ENCODE results near the gene PIK3CA.

The PIK3CA gene

GRCh38 chr3:179174898-179175297 is 26.7 kb downstream of the PIK3CA start:
- no peaks in the 10 kb centered on the region for H3K27me3 ChIP-seq (ENCODE audit: insufficient read depth, insufficient read length)
- TF ChIP-seq YY1 (IDR thresholded peaks at IDR 0.05; ENCODE audit: insufficient read depth, insufficient read length) (no peak), SUZ12 (IDR thresholded peaks at IDR 0.05; ENCODE audit: extremely low read depth, insufficient read depth, insufficient read length) (no peak), ZNF274 (IDR thresholded peaks at IDR 0.05; ENCODE audit: low read depth, low read length) (no peak)
- no peaks in the 10 kb centered on the region for H3K36me3 ChIP-seq (ENCODE audit: insufficient read depth, insufficient read length, low read length)
- H3K4me3 ChIP-seq (ENCODE audit: insufficient read length, low read depth), result no peak overlapping the region
- peaks cover 17% of the 10 kb centered on the region for H3K9me3 ChIP-seq (ENCODE audit: insufficient read depth, low read length)
- H3K4me1 ChIP-seq (ENCODE audit: insufficient read depth, insufficient read length), result no peaks in the 10 kb centered on the region
- no peak overlapping the region for H3K9ac ChIP-seq (ENCODE audit: insufficient read length, low read depth)
- DNase-seq (ENCODE audit: low read depth, low spot score), result no peak

GRCh38 chr3:179175358-179175757 is 27.2 kb downstream of the PIK3CA start:
- Histone ChIP-seq H3K4me1 (ENCODE audit: insufficient read depth, insufficient read length) (no peaks in the 10 kb centered on the region), H3K27me3 (ENCODE audit: insufficient read depth, insufficient read length) (no peaks in the 10 kb centered on the region), H3K36me3 (ENCODE audit: insufficient read depth, insufficient read length, low read length) (no peaks in the 10 kb centered on the region), H3K4me3 (ENCODE audit: insufficient read length, low read depth) (no peak overlapping the region), H3K9me3 (ENCODE audit: insufficient read depth, low read length) (peaks cover 17% of the 10 kb centered on the region), H3K9ac (ENCODE audit: insufficient read length, low read depth) (no peak overlapping the region)
- DNase-seq (ENCODE audit: low read depth, low spot score), result no peak
- TF ChIP-seq SUZ12 (IDR thresholded peaks at IDR 0.05; ENCODE audit: extremely low read depth, insufficient read depth, insufficient read length) (no peak), YY1 (IDR thresholded peaks at IDR 0.05; ENCODE audit: insufficient read depth, insufficient read length) (no peak), ZNF274 (IDR thresholded peaks at IDR 0.05; ENCODE audit: low read depth, low read length) (no peak)

GRCh38 chr3:179177611-179178010 is 29.5 kb downstream of the PIK3CA start:
- TF ChIP-seq YY1 (IDR thresholded peaks at IDR 0.05; ENCODE audit: insufficient read depth, insufficient read length), result no peak
- no peak for TF ChIP-seq ZNF274 (IDR thresholded peaks at IDR 0.05; ENCODE audit: low read depth, low read length)
- TF ChIP-seq SUZ12 (IDR thresholded peaks at IDR 0.05; ENCODE audit: extremely low read depth, insufficient read depth, insufficient read length), result no peak
- Histone ChIP-seq H3K4me3 (ENCODE audit: insufficient read length, low read depth) (no peak overlapping the region), H3K9ac (ENCODE audit: insufficient read length, low read depth) (no peak overlapping the region), H3K27me3 (ENCODE audit: insufficient read depth, insufficient read length) (no peaks in the 10 kb centered on the region), H3K36me3 (ENCODE audit: insufficient read depth, insufficient read length, low read length) (no peaks in the 10 kb centered on the region), H3K9me3 (ENCODE audit: insufficient read depth, low read length) (peaks cover under 1% of the 10 kb centered on the region; the same call in 1 of the 2 replicates), H3K4me1 (ENCODE audit: insufficient read depth, insufficient read length) (no peaks in the 10 kb centered on the region)
- DNase-seq (ENCODE audit: low read depth, low spot score), result no peak

GRCh38 chr3:179179256-179179655 is 31.1 kb downstream of the PIK3CA start:
- H3K4me3 ChIP-seq (ENCODE audit: insufficient read length, low read depth), result no peak overlapping the region
- H3K4me1 ChIP-seq (ENCODE audit: insufficient read depth, insufficient read length), result no peaks in the 10 kb centered on the region
- TF ChIP-seq YY1 (IDR thresholded peaks at IDR 0.05; ENCODE audit: insufficient read depth, insufficient read length), result no peak
- no peak for TF ChIP-seq ZNF274 (IDR thresholded peaks at IDR 0.05; ENCODE audit: low read depth, low read length)
- TF ChIP-seq SUZ12 (IDR thresholded peaks at IDR 0.05; ENCODE audit: extremely low read depth, insufficient read depth, insufficient read length), result no peak
- no peaks in the 10 kb centered on the region; the same call in 1 of the 2 replicates for H3K9me3 ChIP-seq (ENCODE audit: insufficient read depth, low read length)
- no peak overlapping the region for H3K9ac ChIP-seq (ENCODE audit: insufficient read length, low read depth)
- H3K36me3 ChIP-seq (ENCODE audit: insufficient read depth, insufficient read length, low read length), result no peaks in the 10 kb centered on the region
- no peaks in the 10 kb centered on the region for H3K27me3 ChIP-seq (ENCODE audit: insufficient read depth, insufficient read length)
- DNase-seq (ENCODE audit: low read depth, low spot score), result no peak

DNA sequence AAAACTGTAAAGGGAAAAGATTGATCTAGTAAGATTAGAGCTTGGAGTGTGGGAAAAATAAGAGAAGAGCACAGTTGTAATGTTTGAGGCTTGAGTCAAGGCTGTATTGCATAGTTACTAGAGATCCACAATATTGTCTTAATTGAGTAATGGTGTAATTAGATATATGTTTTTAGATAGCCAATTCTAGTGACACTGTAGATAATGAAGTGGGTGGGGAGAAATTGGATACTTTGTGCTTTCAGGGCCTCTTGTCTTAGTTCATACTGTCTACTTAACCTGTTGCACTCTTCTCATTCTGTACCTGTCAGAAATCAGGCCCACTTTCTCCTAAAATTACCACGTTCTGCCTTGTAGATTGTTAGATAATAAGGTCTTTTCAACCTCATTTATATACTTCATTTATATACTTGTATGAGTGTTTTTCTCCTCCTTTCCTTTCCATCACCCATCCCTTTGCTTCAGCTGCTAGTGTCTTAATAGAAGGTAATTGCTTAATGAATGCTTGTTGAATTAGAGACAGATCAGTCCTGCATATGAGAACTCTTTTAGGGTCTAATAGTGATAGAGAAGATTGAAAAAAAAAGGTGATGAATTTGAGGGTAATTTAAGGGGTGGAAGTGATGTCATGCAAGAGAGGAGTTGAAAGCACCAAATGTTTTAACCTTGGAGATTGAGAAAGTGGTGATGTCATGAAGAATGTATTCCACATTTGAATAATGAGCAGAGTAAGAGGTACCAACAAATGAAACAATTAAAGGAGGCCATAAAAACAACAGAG is 32.0 kb downstream of the PIK3CA start:
- H3K4me1 ChIP-seq (ENCODE audit: insufficient read depth, insufficient read length), result no peaks in the 10 kb centered on the region
- H3K9ac ChIP-seq (ENCODE audit: insufficient read length, low read depth), result no peak overlapping the region
- H3K36me3 ChIP-seq (ENCODE audit: insufficient read depth, insufficient read length, low read length), result no peaks in the 10 kb centered on the region
- TF ChIP-seq ZNF274 (IDR thresholded peaks at IDR 0.05; ENCODE audit: low read depth, low read length) (no peak), YY1 (IDR thresholded peaks at IDR 0.05; ENCODE audit: insufficient read depth, insufficient read length) (no peak), SUZ12 (IDR thresholded peaks at IDR 0.05; ENCODE audit: extremely low read depth, insufficient read depth, insufficient read length) (no peak)
- no peak for DNase-seq (ENCODE audit: low read depth, low spot score)
- no peaks in the 10 kb centered on the region for H3K27me3 ChIP-seq (ENCODE audit: insufficient read depth, insufficient read length)
- H3K4me3 ChIP-seq (ENCODE audit: insufficient read length, low read depth), result no peak overlapping the region
- H3K9me3 ChIP-seq (ENCODE audit: insufficient read depth, low read length), result no peaks in the 10 kb centered on the region; the same call in 1 of the 2 replicates

- no peak for DNase-seq (ENCODE audit: low read depth, low spot score)
- H3K36me3 ChIP-seq (ENCODE audit: insufficient read depth, insufficient read length, low read length), result no peaks in the 10 kb centered on the region
- H3K9ac ChIP-seq (ENCODE audit: insufficient read length, low read depth), result no peak overlapping the region
- no peaks in the 10 kb centered on the region for H3K27me3 ChIP-seq (ENCODE audit: insufficient read depth, insufficient read length)
- no peaks in the 10 kb centered on the region for H3K4me1 ChIP-seq (ENCODE audit: insufficient read depth, insufficient read length)
- no peaks in the 10 kb centered on the region; the same call in 1 of the 2 replicates for H3K9me3 ChIP-seq (ENCODE audit: insufficient read depth, low read length)
- TF ChIP-seq SUZ12 (IDR thresholded peaks at IDR 0.05; ENCODE audit: extremely low read depth, insufficient read depth, insufficient read length) (no peak), YY1 (IDR thresholded peaks at IDR 0.05; ENCODE audit: insufficient read depth, insufficient read length) (no peak), ZNF274 (IDR thresholded peaks at IDR 0.05; ENCODE audit: low read depth, low read length) (no peak)
- H3K4me3 ChIP-seq (ENCODE audit: insufficient read length, low read depth), result no peak overlapping the region
Measured at GRCh38 chr3:179181021-179181472, 32.9 kb downstream of the PIK3CA start.

DNA sequence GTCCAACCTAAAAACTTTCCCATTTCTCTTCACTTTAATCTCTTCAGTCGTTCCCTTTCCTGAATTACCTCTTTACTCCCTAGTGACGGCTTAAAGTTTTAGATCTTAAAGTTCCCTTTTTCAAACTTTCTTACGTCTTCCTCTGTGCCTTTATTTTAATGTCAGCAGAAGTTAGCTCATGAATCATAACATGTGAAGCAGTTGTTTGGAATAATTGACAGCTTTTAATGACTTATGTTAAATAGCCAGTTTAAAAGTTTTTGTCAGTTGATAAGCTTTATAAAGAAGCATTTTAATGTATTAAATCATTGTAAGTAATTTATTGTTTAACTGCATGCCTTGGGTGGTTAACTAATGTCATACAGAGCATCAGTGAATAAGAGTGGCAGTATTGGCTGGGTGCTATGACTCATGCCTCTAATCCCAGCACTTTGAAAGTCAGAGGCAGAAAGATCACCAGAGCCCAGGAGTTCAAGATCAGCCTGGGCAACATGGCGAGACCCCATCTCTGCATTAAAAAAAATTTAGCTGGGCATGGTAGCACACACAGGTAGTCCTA is 33.9 kb downstream of the PIK3CA start:
- Histone ChIP-seq H3K9ac (ENCODE audit: insufficient read length, low read depth) (no peak overlapping the region), H3K36me3 (ENCODE audit: insufficient read depth, insufficient read length, low read length) (no peaks in the 10 kb centered on the region), H3K4me3 (ENCODE audit: insufficient read length, low read depth) (no peak overlapping the region), H3K27me3 (ENCODE audit: insufficient read depth, insufficient read length) (no peaks in the 10 kb centered on the region), H3K4me1 (ENCODE audit: insufficient read depth, insufficient read length) (no peaks in the 10 kb centered on the region), H3K9me3 (ENCODE audit: insufficient read depth, low read length) (no peaks in the 10 kb centered on the region)
- no peak for TF ChIP-seq YY1 (IDR thresholded peaks at IDR 0.05; ENCODE audit: insufficient read depth, insufficient read length)
- TF ChIP-seq SUZ12 (IDR thresholded peaks at IDR 0.05; ENCODE audit: extremely low read depth, insufficient read depth, insufficient read length), result no peak
- TF ChIP-seq ZNF274 (IDR thresholded peaks at IDR 0.05; ENCODE audit: low read depth, low read length), result no peak
- DNase-seq (ENCODE audit: low read depth, low spot score), result no peak

Data from NT2/D1 (cell line).